ENCODE results near the gene LRRN4. TPM values are rescaled to one million over a fixed set of nuclear protein-coding genes. Genes with fewer than 3 reads are reported as not detected.

Gene LRRN4
- total RNA-seq, 2 donors from 2014 or later = 1.6 to 7.6 TPM

DNA sequence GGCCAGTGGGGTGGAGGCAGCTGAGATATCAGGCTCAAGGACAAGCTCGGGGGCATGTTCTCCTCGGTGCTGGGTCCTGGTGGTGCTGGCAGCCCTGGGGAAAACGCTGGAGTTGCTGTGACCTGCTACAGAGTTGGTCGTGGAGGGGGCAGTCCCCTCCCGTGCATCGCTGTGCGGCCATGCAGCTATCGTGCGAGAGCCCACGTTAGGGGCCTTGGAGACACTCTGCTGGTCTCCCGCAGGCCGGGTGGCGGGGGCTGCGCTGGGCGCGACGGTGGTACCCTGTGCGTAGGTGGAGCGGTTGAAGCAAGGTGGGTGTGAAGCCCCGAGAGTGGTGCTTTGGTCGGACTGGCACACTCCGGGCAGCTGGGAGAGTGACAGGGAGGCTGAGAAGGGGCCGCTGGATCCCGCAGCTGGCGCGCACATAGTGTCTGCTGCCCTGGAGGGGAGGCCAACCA is 12.0 kb downstream of the LRRN4 start:
- TF ChIP-seq, protein P1, sequence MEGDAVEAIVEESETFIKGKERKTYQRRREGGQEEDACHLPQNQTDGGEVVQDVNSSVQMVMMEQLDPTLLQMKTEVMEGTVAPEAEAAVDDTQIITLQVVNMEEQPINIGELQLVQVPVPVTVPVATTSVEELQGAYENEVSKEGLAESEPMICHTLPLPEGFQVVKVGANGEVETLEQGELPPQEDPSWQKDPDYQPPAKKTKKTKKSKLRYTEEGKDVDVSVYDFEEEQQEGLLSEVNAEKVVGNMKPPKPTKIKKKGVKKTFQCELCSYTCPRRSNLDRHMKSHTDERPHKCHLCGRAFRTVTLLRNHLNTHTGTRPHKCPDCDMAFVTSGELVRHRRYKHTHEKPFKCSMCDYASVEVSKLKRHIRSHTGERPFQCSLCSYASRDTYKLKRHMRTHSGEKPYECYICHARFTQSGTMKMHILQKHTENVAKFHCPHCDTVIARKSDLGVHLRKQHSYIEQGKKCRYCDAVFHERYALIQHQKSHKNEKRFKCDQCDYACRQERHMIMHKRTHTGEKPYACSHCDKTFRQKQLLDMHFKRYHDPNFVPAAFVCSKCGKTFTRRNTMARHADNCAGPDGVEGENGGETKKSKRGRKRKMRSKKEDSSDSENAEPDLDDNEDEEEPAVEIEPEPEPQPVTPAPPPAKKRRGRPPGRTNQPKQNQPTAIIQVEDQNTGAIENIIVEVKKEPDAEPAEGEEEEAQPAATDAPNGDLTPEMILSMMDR (conservative IDR thresholded peaks at IDR 0.05) = no peak
- Histone ChIP-seq H3K27me3 (ENCODE audit: control insufficient read depth, insufficient read depth, low read length, poor library complexity, severe bottlenecking) (no peaks in the 10 kb centered on the region), H3K36me3 (ENCODE audit: control insufficient read depth, insufficient read depth, low read length) (peaks cover 38% of the 10 kb centered on the region), H3K9me3 (ENCODE audit: control insufficient read depth, low read length) (no peaks in the 10 kb centered on the region), H3K4me1 (ENCODE audit: control insufficient read depth, insufficient read depth, low read length) (peaks cover 2% of the 10 kb centered on the region), H3K27ac (ENCODE audit: low read depth, low read length) (no peak overlapping the region), H3K4me3 (ENCODE audit: low read length) (no peak overlapping the region), H3K9ac (ENCODE audit: extremely low read depth, low read length, poor library complexity, severe bottlenecking) (no peak overlapping the region)
- no peak for DNase-seq
- no peaks in the 10 kb centered on the region for H3K9me3 Mint-ChIP-seq
- peaks cover 36% of the 10 kb centered on the region for H3K36me3 Mint-ChIP-seq (ENCODE audit: low read depth)
- 94 to 97% methylated on average over 26 of the region's 26 CpGs for WGBS, 2 experiments (ENCODE audit: insufficient coverage in 1 of 2, insufficient read length in 1 of 2)
- H3K4me1 Mint-ChIP-seq = no peaks in the 10 kb centered on the region
- H3K27me3 Mint-ChIP-seq (ENCODE audit: insufficient read depth) = no peaks in the 10 kb centered on the region
- H3K27ac Mint-ChIP-seq = no peak overlapping the region
- H3K4me3 Mint-ChIP-seq = no peak overlapping the region

DNA sequence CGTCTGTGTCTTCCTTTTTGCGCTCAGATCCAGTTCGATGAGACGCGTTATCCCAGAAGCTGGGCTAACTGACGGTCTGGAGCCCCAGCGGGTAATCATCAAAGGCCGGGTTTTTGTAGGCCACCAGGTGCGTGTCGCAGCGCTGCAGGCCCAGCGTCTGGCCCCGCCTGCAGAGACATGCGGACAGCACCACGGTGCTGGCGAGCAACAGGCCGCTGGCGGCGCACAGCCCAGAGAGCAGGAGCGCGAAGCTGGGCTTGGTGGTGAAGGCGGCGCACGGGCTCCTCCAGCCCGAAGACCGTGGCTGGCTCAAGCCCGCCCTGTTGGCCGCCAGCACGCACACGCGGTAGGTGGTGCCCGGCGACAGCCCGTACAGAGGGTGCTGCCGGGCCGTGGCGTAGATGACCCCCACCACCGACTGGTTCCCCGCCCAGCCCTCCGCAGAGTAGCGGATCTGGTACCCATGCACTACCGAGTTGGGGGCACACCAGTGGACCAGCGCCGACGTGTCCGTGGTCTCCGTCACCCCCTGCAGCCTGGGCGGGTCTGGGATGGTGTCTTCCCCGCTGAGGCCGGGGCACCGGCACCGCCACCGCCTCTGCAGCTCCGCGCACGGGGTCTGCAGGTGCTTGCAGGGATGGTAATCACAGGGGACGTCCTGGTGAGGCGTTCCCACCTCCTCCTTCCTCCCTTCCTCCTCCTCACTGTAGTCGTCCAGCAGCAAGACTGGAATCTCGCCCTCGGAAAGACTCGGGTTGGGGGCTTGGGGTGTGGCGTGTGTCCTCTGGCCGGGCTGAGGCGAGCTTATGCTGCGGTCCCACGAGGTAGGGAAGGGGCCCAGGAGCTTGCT is 12.7 kb downstream of the LRRN4 start:
- peaks cover 45% of the 10 kb centered on the region for H3K36me3 ChIP-seq (ENCODE audit: control insufficient read depth, insufficient read depth, low read length)
- no peak overlapping the region for H3K27ac Mint-ChIP-seq
- no peak overlapping the region for H3K9ac ChIP-seq (ENCODE audit: extremely low read depth, low read length, poor library complexity, severe bottlenecking)
- H3K4me1 ChIP-seq (ENCODE audit: control insufficient read depth, insufficient read depth, low read length) = peaks cover 2% of the 10 kb centered on the region
- H3K27me3 Mint-ChIP-seq (ENCODE audit: insufficient read depth) = no peaks in the 10 kb centered on the region
- no peaks in the 10 kb centered on the region for H3K9me3 ChIP-seq (ENCODE audit: control insufficient read depth, low read length)
- H3K4me1 Mint-ChIP-seq = no peaks in the 10 kb centered on the region
- no peak overlapping the region for H3K27ac ChIP-seq (ENCODE audit: low read depth, low read length)
- H3K27me3 ChIP-seq (ENCODE audit: control insufficient read depth, insufficient read depth, low read length, poor library complexity, severe bottlenecking) = no peaks in the 10 kb centered on the region
- TF ChIP-seq, protein P1 (conservative IDR thresholded peaks at IDR 0.05) = no peak
- no peaks in the 10 kb centered on the region for H3K9me3 Mint-ChIP-seq
- 97% methylated on average over 20 to 67 of the region's 67 CpGs for whole genome bisulfite sequencing, 2 experiments (ENCODE audit: insufficient coverage in 1 of 2, insufficient read length in 1 of 2)
- H3K4me3 Mint-ChIP-seq = no peak overlapping the region
- no peak for DNase-seq
- H3K36me3 Mint-ChIP-seq (ENCODE audit: low read depth) = peaks cover 42% of the 10 kb centered on the region
- H3K4me3 ChIP-seq (ENCODE audit: low read length) = no peak overlapping the region

- no peak overlapping the region for H3K4me3 Mint-ChIP-seq
- peaks cover 2% of the 10 kb centered on the region for H3K4me1 ChIP-seq (ENCODE audit: control insufficient read depth, insufficient read depth, low read length)
- peaks cover 42% of the 10 kb centered on the region for H3K36me3 Mint-ChIP-seq (ENCODE audit: low read depth)
- no peaks in the 10 kb centered on the region for H3K9me3 ChIP-seq (ENCODE audit: control insufficient read depth, low read length)
- WGBS, 2 experiments (ENCODE audit: insufficient coverage in 1 of 2, insufficient read length in 1 of 2) = 94 to 98% methylated on average over 8 of the region's 8 CpGs
- H3K9me3 Mint-ChIP-seq = no peaks in the 10 kb centered on the region
- peaks cover 48% of the 10 kb centered on the region for H3K36me3 ChIP-seq (ENCODE audit: control insufficient read depth, insufficient read depth, low read length)
- H3K27me3 Mint-ChIP-seq (ENCODE audit: insufficient read depth) = no peaks in the 10 kb centered on the region
- no peak for DNase-seq
- TF ChIP-seq, protein P1 (conservative IDR thresholded peaks at IDR 0.05) = no peak
- H3K9ac ChIP-seq (ENCODE audit: extremely low read depth, low read length, poor library complexity, severe bottlenecking) = no peak overlapping the region
- no peak overlapping the region for H3K27ac Mint-ChIP-seq
- no peak overlapping the region for H3K27ac ChIP-seq (ENCODE audit: low read depth, low read length)
- no peaks in the 10 kb centered on the region for H3K27me3 ChIP-seq (ENCODE audit: control insufficient read depth, insufficient read depth, low read length, poor library complexity, severe bottlenecking)
- H3K4me3 ChIP-seq (ENCODE audit: low read length) = no peak overlapping the region
- H3K4me1 Mint-ChIP-seq = no peaks in the 10 kb centered on the region
These were observed 13.3 kb downstream of the LRRN4 start for GRCh38 chr20:6040540-6040939.
